Neural progenitor cell (in vitro differentiated cells): ENCODE measurements around the gene RSU1. TPM values are rescaled to one million over a fixed set of nuclear protein-coding genes. Genes with fewer than 3 reads are reported as not detected.

ENCODE experiments used
- DNase-seq: peaks from one replicate; pipeline ENCODE4 v3.0.0-alpha.2; 2016; ENCODE audit warnings: low spot score
- H2AFZ ChIP-seq: fragments of 200-600 bp; sonication (generic); replicated peaks from 2 replicates; pipeline ENCODE4 v1.6.1; 2016; ENCODE audit warnings: antibody characterized with exemption
- H3F3A ChIP-seq: fragments of 200-600 bp; sonication (generic); 2 replicates; pipeline ENCODE4 v1.6.1; 2016; ENCODE audit warnings: antibody characterized with exemption, low read depth
- H3K27ac ChIP-seq: fragments of 200-600 bp; sonication (generic); 2 replicates; pipeline ENCODE4 v1.5.1; 2016; ENCODE audit warnings: mild to moderate bottlenecking
- H3K27me3 ChIP-seq: fragments of 200-600 bp; sonication (generic); 2 replicates; pipeline ENCODE4 v1.6.1; 2016; ENCODE audit warnings: mild to moderate bottlenecking, moderate library complexity
- H3K36me3 ChIP-seq: fragments of 200-600 bp; sonication (generic); 2 replicates; pipeline ENCODE4 v1.5.1; 2016
- H3K4me1 ChIP-seq: fragments of 200-600 bp; sonication (generic); 2 replicates; pipeline ENCODE4 v1.6.1; 2016; ENCODE audit warnings: mixed run types
- H3K4me2 ChIP-seq: fragments of 200-600 bp; sonication (generic); 2 replicates; pipeline ENCODE4 v1.6.1; 2016
- H3K4me3 ChIP-seq: fragments of 200-600 bp; sonication (generic); 2 replicates; pipeline ENCODE4 v1.5.1; 2016
- H3K79me2 ChIP-seq: fragments of 200-600 bp; sonication (generic); 2 replicates; pipeline ENCODE4 v1.6.1; 2016; ENCODE audit warnings: low read depth
- H3K9ac ChIP-seq: fragments of 200-600 bp; sonication (generic); 2 replicates; pipeline ENCODE4 v1.6.1; 2016
- H3K9me3 ChIP-seq: fragments of 200-600 bp; sonication (generic); 2 replicates; pipeline ENCODE4 v1.5.1; 2016; ENCODE audit warnings: low read depth
- H4K20me1 ChIP-seq: fragments of 200-600 bp; sonication (generic); 2 replicates; pipeline ENCODE4 v1.6.1; 2016; ENCODE audit warnings: low read depth
- H3K27ac Mint-ChIP-seq: 3 replicates; pipeline ENCODE4 v1.8.0; 2021; ENCODE audit warnings: mixed read lengths
- H3K27me3 Mint-ChIP-seq: 2 replicates; pipeline ENCODE4 v1.8.0; 2022; ENCODE audit warnings: low read depth, mild to moderate bottlenecking, inconsistent platforms, moderate library complexity, mixed read lengths; ENCODE audit not compliant: insufficient read depth
- H3K36me3 Mint-ChIP-seq: 3 replicates; pipeline ENCODE4 v1.8.0; 2021; ENCODE audit warnings: mixed read lengths
- H3K4me1 Mint-ChIP-seq: 3 replicates; pipeline ENCODE4 v1.8.0; 2021; ENCODE audit warnings: mixed read lengths
- H3K4me3 Mint-ChIP-seq: 3 replicates; pipeline ENCODE4 v1.8.0; 2021; ENCODE audit warnings: mild to moderate bottlenecking, moderate library complexity, mixed read lengths
- H3K9me3 Mint-ChIP-seq: 3 replicates; pipeline ENCODE4 v1.8.0; 2020; ENCODE audit warnings: mixed read lengths
- EZH2 ChIP-seq: fragments of 200-600 bp; sonication (generic); IDR thresholded peaks from 2 replicates; pipeline ENCODE4 v1.6.1; 2017; ENCODE audit warnings: antibody characterized with exemption, mild to moderate bottlenecking, moderate library complexity
- EZH2phosphoT487 ChIP-seq: fragments of 200-600 bp; sonication (generic); IDR thresholded peaks from 2 replicates; pipeline ENCODE4 v1.6.1; 2017; ENCODE audit warnings: antibody characterized with exemption
- total RNA-seq: library from RNA; depleted of rRNA; stranded (reverse); fragments of >200 nt; gene quantifications from 2 replicates; pipeline ENCODE4 v1.2.3, GENCODE V29; 2015; ENCODE audit warnings: low replicate concordance
- TF ChIP-seq, protein P1 (sequence below): fragments of 200-600 bp; sonication (generic); IDR thresholded peaks from 2 replicates; pipeline ENCODE4 v1.5.1; 2017; ENCODE audit warnings: antibody characterized with exemption, mild to moderate bottlenecking

RSU1 gene
- total RNA-seq, 1 donor from 2014 or later: 9.6 TPM

DNA sequence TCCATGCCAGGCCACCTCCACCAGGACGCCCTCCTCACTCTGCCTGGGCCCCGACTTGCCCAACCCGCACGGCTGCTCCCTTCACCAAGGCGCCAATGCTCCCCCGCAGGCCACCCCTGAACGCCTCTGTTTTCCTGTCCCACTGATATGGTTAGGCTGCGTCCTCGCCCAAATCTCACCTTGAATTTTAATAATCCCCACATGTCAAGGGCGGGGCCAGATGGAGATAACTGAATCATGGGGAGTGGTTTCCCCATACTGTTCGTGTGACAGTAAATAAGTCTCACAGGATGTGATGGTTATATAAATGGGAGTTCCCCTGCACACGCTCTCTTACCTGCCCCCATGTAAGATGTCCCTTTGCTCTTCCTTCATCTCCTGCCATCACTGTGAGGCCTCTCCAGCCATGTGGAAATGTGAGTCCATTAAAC lies 29.8 kb downstream of the RSU1 start:
- H3K4me1 ChIP-seq: peaks cover 12% of the 10 kb centered on the region
- peaks cover 2% of the 10 kb centered on the region for H3K27me3 Mint-ChIP-seq
- no peaks in the 10 kb centered on the region for H4K20me1 ChIP-seq

DNA sequence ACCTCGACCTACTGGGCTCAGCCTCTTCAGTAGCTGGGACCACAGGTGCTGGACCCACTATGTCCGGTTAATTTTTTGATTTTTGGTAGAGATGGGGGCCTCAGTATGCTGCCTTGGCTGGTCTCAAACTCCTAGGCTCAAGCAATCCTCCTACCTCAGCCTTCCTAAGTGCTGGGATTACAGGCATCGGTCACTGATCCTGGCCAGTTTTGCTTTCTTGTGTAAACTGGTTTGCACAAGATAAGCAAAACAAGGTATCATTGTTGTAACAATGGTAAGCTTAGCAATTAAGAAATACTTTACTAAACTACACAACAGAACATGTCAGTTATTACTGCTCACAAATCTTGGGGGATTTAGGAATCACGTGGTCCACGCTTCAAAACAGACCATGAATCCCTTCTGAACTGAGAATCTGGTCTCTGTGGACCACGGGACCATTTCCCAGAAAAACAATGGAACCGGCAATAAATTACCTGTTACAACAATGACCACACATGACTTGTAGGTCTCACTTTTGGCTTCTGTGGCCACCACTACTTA lies 36.8 kb downstream of the RSU1 start:
- H3K79me2 ChIP-seq: no peaks in the 10 kb centered on the region
- H3K4me3 ChIP-seq: no peak overlapping the region
- H2AFZ ChIP-seq: no peak overlapping the region
- Mint-ChIP-seq H3K4me1 (peaks cover 5% of the 10 kb centered on the region), H3K27ac (no peak overlapping the region), H3K36me3 (no peaks in the 10 kb centered on the region), H3K9me3 (no peaks in the 10 kb centered on the region), H3K4me3 (no peak overlapping the region), H3K27me3 (peaks cover 2% of the 10 kb centered on the region)
- no peak overlapping the region for H3K4me2 ChIP-seq
- DNase-seq: no peak
- H3K4me1 ChIP-seq: peaks cover 6% of the 10 kb centered on the region
- no peaks in the 10 kb centered on the region for H3F3A ChIP-seq
- no peaks in the 10 kb centered on the region for H3K9me3 ChIP-seq
- TF ChIP-seq, protein P1, sequence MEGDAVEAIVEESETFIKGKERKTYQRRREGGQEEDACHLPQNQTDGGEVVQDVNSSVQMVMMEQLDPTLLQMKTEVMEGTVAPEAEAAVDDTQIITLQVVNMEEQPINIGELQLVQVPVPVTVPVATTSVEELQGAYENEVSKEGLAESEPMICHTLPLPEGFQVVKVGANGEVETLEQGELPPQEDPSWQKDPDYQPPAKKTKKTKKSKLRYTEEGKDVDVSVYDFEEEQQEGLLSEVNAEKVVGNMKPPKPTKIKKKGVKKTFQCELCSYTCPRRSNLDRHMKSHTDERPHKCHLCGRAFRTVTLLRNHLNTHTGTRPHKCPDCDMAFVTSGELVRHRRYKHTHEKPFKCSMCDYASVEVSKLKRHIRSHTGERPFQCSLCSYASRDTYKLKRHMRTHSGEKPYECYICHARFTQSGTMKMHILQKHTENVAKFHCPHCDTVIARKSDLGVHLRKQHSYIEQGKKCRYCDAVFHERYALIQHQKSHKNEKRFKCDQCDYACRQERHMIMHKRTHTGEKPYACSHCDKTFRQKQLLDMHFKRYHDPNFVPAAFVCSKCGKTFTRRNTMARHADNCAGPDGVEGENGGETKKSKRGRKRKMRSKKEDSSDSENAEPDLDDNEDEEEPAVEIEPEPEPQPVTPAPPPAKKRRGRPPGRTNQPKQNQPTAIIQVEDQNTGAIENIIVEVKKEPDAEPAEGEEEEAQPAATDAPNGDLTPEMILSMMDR: no peak
- TF ChIP-seq EZH2phosphoT487: no peak
- TF ChIP-seq EZH2: no peak
- no peak overlapping the region for H3K9ac ChIP-seq
- no peaks in the 10 kb centered on the region for H3K27me3 ChIP-seq
- H3K36me3 ChIP-seq: no peaks in the 10 kb centered on the region
- no peak overlapping the region for H3K27ac ChIP-seq
- H4K20me1 ChIP-seq: no peaks in the 10 kb centered on the region

More for the DNA sequence above, 29.8 kb downstream of the RSU1 start:
- TF ChIP-seq EZH2: no peak
- TF ChIP-seq, protein P1: no peak
- no peak for TF ChIP-seq EZH2phosphoT487
- H3K9me3 ChIP-seq: no peaks in the 10 kb centered on the region
- no peak overlapping the region for H3K4me3 ChIP-seq
- no peaks in the 10 kb centered on the region for H3K79me2 ChIP-seq
- no peak for DNase-seq
- no peak overlapping the region for H3K9ac ChIP-seq
- no peaks in the 10 kb centered on the region for H3F3A ChIP-seq
- Mint-ChIP-seq H3K9me3 (peaks cover 6% of the 10 kb centered on the region), H3K4me3 (no peak overlapping the region), H3K36me3 (peaks cover 7% of the 10 kb centered on the region), H3K27ac (peak overlapping the region; percentile 80), H3K4me1 (peaks cover 13% of the 10 kb centered on the region)
- no peak overlapping the region for H2AFZ ChIP-seq
- H3K4me2 ChIP-seq: no peak overlapping the region
- H3K27ac ChIP-seq: no peak overlapping the region
- H3K36me3 ChIP-seq: no peaks in the 10 kb centered on the region
- no peaks in the 10 kb centered on the region for H3K27me3 ChIP-seq

DNA sequence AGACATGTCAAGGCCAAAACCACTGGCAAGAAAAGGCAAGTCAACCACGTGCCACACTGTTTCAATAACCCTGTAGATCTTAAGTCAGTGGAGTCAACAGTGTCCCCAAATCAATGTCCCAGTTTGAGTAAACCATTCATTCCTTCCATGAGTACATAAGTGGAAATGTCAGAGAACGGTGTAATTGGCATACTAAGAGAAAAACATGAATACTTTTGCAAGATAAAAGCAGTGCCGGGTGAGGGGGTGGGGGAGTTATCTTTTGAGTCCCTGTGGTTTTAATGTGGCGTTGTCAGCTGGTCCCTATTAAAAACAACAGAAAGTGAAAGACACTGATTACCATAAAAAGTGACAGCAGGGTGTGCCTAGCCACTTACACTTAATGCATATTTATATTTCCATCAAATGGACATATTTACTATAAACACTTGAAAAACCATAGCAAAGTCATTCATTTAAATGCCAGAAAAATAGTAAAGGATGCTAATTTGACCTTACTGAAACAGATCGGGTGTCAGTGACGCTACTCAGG lies 37.8 kb downstream of the RSU1 start:
- Histone ChIP-seq H3K4me3 (no peak overlapping the region), H3K27me3 (no peaks in the 10 kb centered on the region), H2AFZ (no peak overlapping the region), H3K79me2 (no peaks in the 10 kb centered on the region), H3F3A (no peaks in the 10 kb centered on the region), H4K20me1 (no peaks in the 10 kb centered on the region), H3K36me3 (no peaks in the 10 kb centered on the region), H3K27ac (no peak overlapping the region), H3K4me2 (no peak overlapping the region), H3K9me3 (no peaks in the 10 kb centered on the region), H3K4me1 (peaks cover 6% of the 10 kb centered on the region), H3K9ac (no peak overlapping the region)
- no peak for DNase-seq
- TF ChIP-seq EZH2 (no peak), EZH2phosphoT487 (no peak)
- TF ChIP-seq, protein P1: no peak
- H3K27me3 Mint-ChIP-seq: no peaks in the 10 kb centered on the region
- H3K4me3 Mint-ChIP-seq: no peak overlapping the region
- H3K4me1 Mint-ChIP-seq: peaks cover 5% of the 10 kb centered on the region
- H3K36me3 Mint-ChIP-seq: no peaks in the 10 kb centered on the region
- H3K9me3 Mint-ChIP-seq: no peaks in the 10 kb centered on the region
- no peak overlapping the region for H3K27ac Mint-ChIP-seq
